ENCODE measurements around the gene TMEM38B. TPM values are rescaled to one million over a fixed set of nuclear protein-coding genes. Genes with fewer than 3 reads are reported as not detected.

TMEM38B gene
- total and polyA plus RNA-seq, 2 of the 8 experiments (the other 6 are each of a cell fraction or from before 2014, with no cell fraction given): 10.6 to 12.4 TPM

- DNase-seq (ENCODE audit: low read depth in 1 of 2, low spot score in 2 of 2): no peak
- Histone ChIP-seq H3K79me1 (ENCODE audit: low read depth, low read length) (no peaks in the 10 kb centered on the region), H2BK120ac (replicated peaks; ENCODE audit: low read depth, low read length) (no peak overlapping the region), H3K14ac (ENCODE audit: insufficient read length) (no peak overlapping the region), H3K4me2 (ENCODE audit: insufficient read depth in 1 of 2, low read depth in 2 of 2, low read length in 2 of 2) (no peak overlapping the region), H3K56ac (replicated peaks; ENCODE audit: insufficient read length, low read depth, low read length) (no peak overlapping the region), H3K23me2 (ENCODE audit: low read depth, low read length) (no peaks in the 10 kb centered on the region), H3K4me3 (ENCODE audit: extremely low read depth in 1 of 4, insufficient read depth in 2 of 4, low read depth in 3 of 4, low read length in 4 of 4) (no peak overlapping the region), H3K9ac (replicated peaks in 1 of 4; ENCODE audit: extremely low read depth in 1 of 4, low read depth in 3 of 4, low read length in 3 of 4) (no peak overlapping the region), H4K8ac (ENCODE audit: extremely low read depth, insufficient read depth, low read length) (no peak overlapping the region), H2BK12ac (ENCODE audit: low read depth, low read length) (no peak overlapping the region), H3K36me3 (ENCODE audit: control insufficient read depth in 2 of 4, insufficient read depth in 4 of 4, low read length in 3 of 4) (no peaks in the 10 kb centered on the region), H2BK5ac (ENCODE audit: low read depth, low read length) (no peak overlapping the region), H2AFZ (ENCODE audit: low read length) (no peak overlapping the region), H3K4me1 (replicated peaks in 1 of 4; ENCODE audit: control insufficient read depth in 3 of 4, insufficient read depth in 4 of 4, low read length in 3 of 4) (peaks cover 0 to 10% (median 7%) of the 10 kb centered on the region in 4 experiments; a peak in 4 of 7 replicates), H3K27ac (ENCODE audit: low read depth, low read length) (no peak overlapping the region), H4K5ac (ENCODE audit: insufficient read length, low read depth, low read length) (no peak overlapping the region), H2BK15ac (ENCODE audit: low read length) (no peak overlapping the region), H3K27me3 (replicated peaks in 1 of 4; ENCODE audit: control insufficient read depth in 3 of 4, extremely low read depth in 1 of 4, insufficient read depth in 3 of 4, low read length in 3 of 4) (no peaks in the 10 kb centered on the region), H2AK5ac (ENCODE audit: low read depth, low read length) (no peak overlapping the region), H3K23ac (ENCODE audit: insufficient read length) (no peak overlapping the region), H3K18ac (ENCODE audit: extremely low read depth, low read length) (no peak overlapping the region), H3K4ac (replicated peaks; ENCODE audit: insufficient read length, low read depth, low read length) (no peak overlapping the region), H3K79me2 (ENCODE audit: control insufficient read depth in 1 of 2, insufficient read depth in 2 of 2, low read length in 2 of 2) (no peaks in the 10 kb centered on the region), H2BK20ac (ENCODE audit: low read length) (no peak overlapping the region), H4K91ac (replicated peaks; ENCODE audit: insufficient read length, low read length) (no peak overlapping the region), H4K20me1 (replicated peaks in 1 of 2; ENCODE audit: control insufficient read depth in 1 of 2, insufficient read depth in 2 of 2, low read length in 2 of 2) (no peaks in the 10 kb centered on the region), H3K9me3 (ENCODE audit: insufficient read depth in 2 of 2, low read depth in 1 of 2, low read length in 1 of 2) (no peaks in the 10 kb centered on the region)
- POLR2A ChIA-PET (ENCODE audit: partially characterized antibody): no interaction called here
- 85% methylated on average over 6 of the region's 6 CpGs; no CpG with 5 or more reads in 1 of the 2 experiments for WGBS, 2 experiments (ENCODE audit: extremely low coverage in 1 of 2, insufficient coverage in 1 of 2, insufficient read length in 1 of 2, insufficient replicate concordance in 2 of 2, low coverage in 1 of 2, low lambda C conversion rate in 2 of 2, missing lambda C conversion rate in 1 of 2)
- CTCF ChIA-PET (ENCODE audit: partially characterized antibody): no interaction called here
- no peak for FAIRE-seq
- TF ChIP-seq SIN3A (conservative IDR thresholded peaks at IDR 0.05 in 1 of 2, IDR thresholded peaks at IDR 0.05 in 1 of 2; ENCODE audit: low read depth in 1 of 2, low read length in 2 of 2) (no peak), YY1 (IDR thresholded peaks at IDR 0.05; ENCODE audit: low read depth, low read length) (no peak), RNF2 (IDR thresholded peaks at IDR 0.05; ENCODE audit: borderline replicate concordance, low read depth, low read length, missing control alignments, poor library complexity, severe bottlenecking) (no peak), ATF2 (IDR thresholded peaks at IDR 0.05; ENCODE audit: low read length) (no peak), KDM5A (IDR thresholded peaks at IDR 0.05; ENCODE audit: low read length) (no peak), TEAD4 (IDR thresholded peaks at IDR 0.05; ENCODE audit: low read depth, low read length) (no peak), SP4 (IDR thresholded peaks at IDR 0.05; ENCODE audit: low read length) (no peak), ATF3 (IDR thresholded peaks at IDR 0.05; ENCODE audit: insufficient read depth, low read depth, low read length) (no peak), BACH1 (IDR thresholded peaks at IDR 0.05; ENCODE audit: low read length) (no peak), JUND (IDR thresholded peaks at IDR 0.05; ENCODE audit: low read length) (no peak), POLR2A (IDR thresholded peaks at IDR 0.05; ENCODE audit: control extremely low read depth in 1 of 2, low read depth in 2 of 2, low read length in 2 of 2) (no peak), TBP (IDR thresholded peaks at IDR 0.05; ENCODE audit: low read depth, low read length) (no peak), CEBPB (IDR thresholded peaks at IDR 0.05; ENCODE audit: low read depth, low read length) (no peak)
Observed at GRCh38 chr9:105676351-105676923, 17.9 kb upstream of the TMEM38B start.
